Natural killer cell treated with Interleukin-12 subunit alpha and Interleukin-12 subunit beta and Interleukin-15 and Interleukin-18, amount 100 ng/mL, for 72 hours (primary cell): ENCODE data around the gene TRPC5OS. TPM values are rescaled to one million over a fixed set of nuclear protein-coding genes. Genes with fewer than 3 reads are reported as not detected.

ENCODE experiments used
- total RNA-seq, 2 donors: library from RNA; stranded (reverse); gene quantifications; one replicate each; pipeline ENCODE4 v1.2.3, GENCODE V29; 2022

TRPC5OS gene
- total RNA-seq, 2 donors from 2014 or later, result not detected

Other genes starting within 250 kb of the TRPC5OS start
- gene ALG13, start 195.0 kb upstream of the TRPC5OS start, total RNA-seq, result 10 to 100 TPM; 47.1 to 65.4 TPM
- not detected for gene TRPC5, start 206.6 kb downstream of the TRPC5OS start, total RNA-seq
- gene RTL4, start 206.8 kb downstream of the TRPC5OS start, total RNA-seq, result not detected